ENCODE results near the gene UGT2B17. TPM values are rescaled to one million over a fixed set of nuclear protein-coding genes. Genes with fewer than 3 reads are reported as not detected.

UGT2B17 gene
- total RNA-seq, 1 experiment from 2014 or later = not detected

DNA sequence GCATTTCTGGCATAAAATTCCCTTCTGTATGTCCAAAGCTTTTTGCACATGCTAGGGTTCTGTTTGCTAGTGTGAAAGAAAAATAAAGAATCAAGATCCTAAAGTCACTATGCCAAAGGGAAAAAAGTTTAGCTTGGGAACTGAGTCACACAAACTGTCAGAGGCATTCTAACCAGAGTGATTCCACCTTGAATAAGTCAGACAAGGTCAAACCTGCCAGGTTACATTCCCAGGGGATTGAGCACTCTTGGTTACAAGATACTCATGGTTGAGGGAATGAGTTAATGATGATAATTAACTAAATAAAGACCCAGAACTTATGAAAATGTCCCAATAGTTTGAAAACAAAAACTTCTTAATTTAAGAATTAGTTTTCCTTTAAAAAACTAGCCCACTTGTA lies 13.7 kb upstream of the UGT2B17 start:
- no TSS peak for BruUV-seq (replicated peaks)
- H3K27me3 Mint-ChIP-seq (ENCODE audit: insufficient read depth, unreplicated experiment) = no peaks in the 10 kb centered on the region
- H3K36me3 Mint-ChIP-seq (ENCODE audit: insufficient read depth, unreplicated experiment) = no peaks in the 10 kb centered on the region
- DNase-seq (ENCODE audit: unreplicated experiment) = no peak
- ChIA-PET CTCF (interaction anchor here (0.6 to 0.9 kb wide), 2 partner anchors 67 to 574 kb away, joined by 4 read pairs; no protein-coding TSS in a partner anchor), POLR2A (interaction anchor here (0.6 kb wide), 1 partner anchor 10 kb away, joined by 3 read pairs; no protein-coding TSS in a partner anchor)
- TF ChIP-seq CTCF (IDR thresholded peaks at IDR 0.05; ENCODE audit: unreplicated experiment) = no peak
- H3K9me3 Mint-ChIP-seq (ENCODE audit: unreplicated experiment) = no peaks in the 10 kb centered on the region
- H3K27ac Mint-ChIP-seq (ENCODE audit: low read depth, unreplicated experiment) = no peak overlapping the region
- H3K4me3 Mint-ChIP-seq (ENCODE audit: unreplicated experiment) = no peak overlapping the region
- intact Hi-C loops (cut with micrococcal nuclease) = no loop called here
- H3K4me1 Mint-ChIP-seq (ENCODE audit: insufficient read depth, unreplicated experiment) = no peaks in the 10 kb centered on the region

DNA sequence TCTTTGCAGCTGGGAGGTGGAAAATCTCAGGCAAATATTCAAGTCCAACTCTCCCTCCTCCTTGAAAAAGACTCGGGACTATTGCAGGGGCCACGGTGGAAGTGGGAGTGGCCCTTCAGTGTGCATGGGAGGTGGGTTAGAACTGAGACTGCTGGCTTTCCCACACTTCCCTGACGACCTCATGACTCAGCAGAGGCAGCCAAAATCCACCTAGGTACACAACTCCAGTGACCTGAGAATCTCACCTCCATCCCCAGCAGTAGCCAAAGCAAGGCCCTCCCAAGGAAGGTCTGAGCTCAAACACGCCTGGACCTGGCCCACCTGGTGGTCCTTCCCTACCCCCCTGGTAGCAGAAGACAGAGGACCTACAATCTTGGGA lies 6.2 kb upstream of the UGT2B17 start:
- intact Hi-C loops (cut with micrococcal nuclease) = no loop called here
- ChIA-PET POLR2A (no interaction called here), CTCF (interaction anchor here (0.6 to 1.0 kb wide), 3 partner anchors 10 to 271 kb away, joined by 3 to 5 read pairs (median 3); no protein-coding TSS in a partner anchor)
- no peak for DNase-seq (ENCODE audit: unreplicated experiment)
- Mint-ChIP-seq H3K4me3 (ENCODE audit: unreplicated experiment) (no peak overlapping the region), H3K9me3 (ENCODE audit: unreplicated experiment) (peaks cover 8% of the 10 kb centered on the region), H3K27me3 (ENCODE audit: insufficient read depth, unreplicated experiment) (no peaks in the 10 kb centered on the region), H3K36me3 (ENCODE audit: insufficient read depth, unreplicated experiment) (no peaks in the 10 kb centered on the region), H3K27ac (ENCODE audit: low read depth, unreplicated experiment) (peak overlapping the region; percentile 6), H3K4me1 (ENCODE audit: insufficient read depth, unreplicated experiment) (peaks cover 9% of the 10 kb centered on the region)
- no peak for TF ChIP-seq CTCF (IDR thresholded peaks at IDR 0.05; ENCODE audit: unreplicated experiment)
- no TSS peak for BruUV-seq (replicated peaks)

DNA sequence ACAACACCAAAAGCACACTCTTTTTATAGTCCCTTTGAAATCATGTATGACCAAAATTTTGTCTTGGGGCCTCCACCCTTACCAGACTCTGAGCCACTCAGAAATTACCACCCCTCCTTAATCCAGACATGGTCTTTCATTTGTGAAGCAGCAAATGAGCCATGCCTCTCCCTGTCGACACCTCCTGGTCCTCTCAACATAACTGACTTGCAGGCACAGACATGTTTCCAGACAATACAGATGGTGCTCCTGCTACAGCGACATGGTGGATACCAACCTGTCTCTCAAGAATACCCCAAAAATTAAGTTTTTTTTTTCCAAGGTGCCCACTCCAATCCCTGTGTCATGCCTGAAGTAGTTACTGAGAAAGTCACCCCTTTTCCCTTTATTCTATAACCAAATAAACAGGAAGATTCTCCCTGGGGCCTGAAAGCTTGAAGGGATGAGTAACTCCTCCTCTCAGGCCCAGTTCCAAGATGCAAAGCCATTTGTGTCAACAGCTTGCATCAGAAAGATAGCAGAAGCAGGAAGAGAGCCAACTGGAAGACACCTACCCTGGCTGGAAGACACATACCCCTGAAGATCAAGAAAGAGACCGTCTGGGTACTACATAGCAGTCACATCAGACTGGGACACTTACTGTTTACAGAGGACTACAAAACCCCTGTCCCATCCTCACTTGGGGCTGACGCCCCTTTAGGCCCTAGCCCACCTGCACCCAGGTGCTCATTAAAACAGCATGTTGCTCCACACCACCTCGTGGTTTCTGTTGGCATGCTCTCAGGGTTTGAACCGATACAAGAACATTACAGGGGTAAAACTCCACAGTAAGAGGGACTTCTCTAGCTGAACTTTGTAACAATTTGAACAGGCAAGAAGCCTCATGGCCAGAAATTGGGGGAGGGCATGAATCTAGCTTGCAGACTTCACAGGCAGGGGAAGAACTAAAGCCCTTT lies 5.5 kb upstream of the UGT2B17 start:
- POLR2A ChIA-PET = no interaction called here

More for the DNA sequence above, 5.5 kb upstream of the UGT2B17 start:
- no peak for TF ChIP-seq CTCF (IDR thresholded peaks at IDR 0.05; ENCODE audit: unreplicated experiment)
- H3K36me3 Mint-ChIP-seq (ENCODE audit: insufficient read depth, unreplicated experiment) = no peaks in the 10 kb centered on the region
- H3K4me3 Mint-ChIP-seq (ENCODE audit: unreplicated experiment) = no peak overlapping the region
- CTCF ChIA-PET = interaction anchor here (0.6 kb wide), 1 partner anchor 11 kb away, joined by 3 read pairs; no protein-coding TSS in a partner anchor
- H3K4me1 Mint-ChIP-seq (ENCODE audit: insufficient read depth, unreplicated experiment) = peaks cover 12% of the 10 kb centered on the region
- intact Hi-C loops (cut with micrococcal nuclease) = no loop called here
- H3K9me3 Mint-ChIP-seq (ENCODE audit: unreplicated experiment) = peaks cover 8% of the 10 kb centered on the region
- H3K27me3 Mint-ChIP-seq (ENCODE audit: insufficient read depth, unreplicated experiment) = no peaks in the 10 kb centered on the region
- TSS peak; percentile 92 for BruUV-seq (replicated peaks)
- peak overlapping the region; percentile 6 for H3K27ac Mint-ChIP-seq (ENCODE audit: low read depth, unreplicated experiment)
- peak; percentile 50 for DNase-seq (ENCODE audit: unreplicated experiment)
